SK-N-SH (cell line): ENCODE data around the gene TRPV2. TPM values are rescaled to one million over a fixed set of nuclear protein-coding genes. Genes with fewer than 3 reads are reported as not detected.

ENCODE experiments used
- CTCF ChIA-PET: fragments of 300-600, 350-600 bp; formaldehyde crosslinking; extraction: SDS; loops from one replicate; lab custom pipeline; 2021; lab: Yijun Ruan, JAX
- POLR2A ChIA-PET: fragments of 350-600 bp; sonication (Branson Sonifier 250); formaldehyde crosslinking; extraction: SDS; loops from one replicate; lab custom pipeline; 2020; ENCODE audit warnings: antibody characterized with exemption, inconsistent platforms; lab: Yijun Ruan, JAX
- DNase-seq: peaks from one replicate; pipeline ENCODE4 v3.0.0; 2012
- H2AFZ ChIP-seq: fragments of 200-600 bp; sonication (generic); 2 replicates; pipeline ENCODE4 v1.8.1; 2016; ENCODE audit warnings: antibody characterized with exemption, mild to moderate bottlenecking, low read depth
- H3F3A ChIP-seq: fragments of 200-600 bp; sonication (generic); replicated peaks from 2 replicates; pipeline ENCODE3; 2016; ENCODE audit warnings: antibody characterized with exemption, mild to moderate bottlenecking; ENCODE audit not compliant: insufficient read depth
- H3K27ac ChIP-seq, 2 experiments: fragments of 200-500 bp in 1 of 2; fragments of 200-600 bp in 1 of 2; sonication (Bioruptor generic) in 1 of 2; sonication (generic), shearing (Covaris generic) in 1 of 2; 2 replicates each; pipeline versions ENCODE4 v1.5.1 to v1.6.1; 2014 to 2016; ENCODE audit warnings: low read depth in 2 of 2, inconsistent platforms in 1 of 2, low read length in 1 of 2, mild to moderate bottlenecking in 1 of 2, mixed read lengths in 1 of 2
- H3K27me3 ChIP-seq: fragments of 200-600 bp; sonication (generic), shearing (Covaris generic); 2 replicates; pipeline ENCODE4 v1.6.1; 2016; ENCODE audit warnings: mixed run types; ENCODE audit not compliant: insufficient read depth
- H3K36me3 ChIP-seq, 2 experiments: fragments of 200-500 bp in 1 of 2; fragments of 200-600 bp in 1 of 2; sonication (Bioruptor generic) in 1 of 2; sonication (generic) in 1 of 2; replicated peaks in 1 of 2; 2 replicates each; pipeline versions ENCODE3 to v1.5.1; 2014 to 2016; ENCODE audit warnings: low read length in 1 of 2, mild to moderate bottlenecking in 1 of 2; ENCODE audit not compliant: insufficient read depth in 2 of 2, control insufficient read depth in 1 of 2
- H3K4me1 ChIP-seq, 2 experiments: fragments of 200-500 bp in 1 of 2; fragments of 200-600 bp in 1 of 2; sonication (Bioruptor generic) in 1 of 2; sonication (generic), shearing (Covaris generic) in 1 of 2; 2 replicates each; pipeline versions ENCODE4 v1.5.1 to v1.6.1; 2014 to 2016; ENCODE audit warnings: low read depth in 1 of 2, low read length in 1 of 2, mixed run types in 1 of 2; ENCODE audit not compliant: insufficient read depth in 2 of 2, control insufficient read depth in 1 of 2
- H3K4me2 ChIP-seq: fragments of 200-600 bp; sonication (generic), shearing (Covaris generic); 2 replicates; pipeline ENCODE4 v1.6.1; 2017; ENCODE audit warnings: mixed run types
- H3K4me3 ChIP-seq, 2 experiments: fragments of 200-500 bp in 1 of 2; fragments of 200-600 bp in 1 of 2; sonication (Bioruptor generic) in 1 of 2; sonication (generic), shearing (Covaris generic) in 1 of 2; 2 replicates each; pipeline versions ENCODE4 v1.5.1 to v1.8.1; 2014 to 2016; ENCODE audit warnings: low read depth in 2 of 2, inconsistent platforms in 1 of 2, low read length in 1 of 2, mild to moderate bottlenecking in 1 of 2, mixed read lengths in 1 of 2, moderate library complexity in 1 of 2
- H3K79me2 ChIP-seq: fragments of 200-600 bp; sonication (generic); 2 replicates; pipeline ENCODE4 v1.8.1; 2017; ENCODE audit warnings: mild to moderate bottlenecking; ENCODE audit not compliant: insufficient read depth
- H3K9ac ChIP-seq: fragments of 200-600 bp; sonication (generic); 2 replicates; pipeline ENCODE4 v1.6.1; 2017; ENCODE audit warnings: mixed run types
- H3K9me2 ChIP-seq: fragments of 200-600 bp; sonication (generic); 2 replicates; pipeline ENCODE4 v1.6.1; 2017; ENCODE audit warnings: mixed run types
- H3K9me3 ChIP-seq: fragments of 200-600 bp; sonication (generic); 2 replicates; pipeline ENCODE4 v1.6.1; 2017; ENCODE audit warnings: mixed run types, mild to moderate bottlenecking, moderate library complexity
- H4K20me1 ChIP-seq: fragments of 200-600 bp; sonication (generic); 2 replicates; pipeline ENCODE4 v1.6.1; 2017; ENCODE audit warnings: mild to moderate bottlenecking, mixed run types; ENCODE audit not compliant: insufficient read depth
- CHD2 ChIP-seq: fragments of 150-350 bp; IDR thresholded peaks from 2 replicates; pipeline ENCODE4 v1.6.1; 2018; ENCODE audit warnings: low read length; ENCODE audit not compliant: partially characterized antibody
- CTCF ChIP-seq: fragments of 200-600 bp; sonication (generic); IDR thresholded peaks from 2 replicates; pipeline ENCODE4 v1.6.1; 2017; ENCODE audit warnings: antibody characterized with exemption, mild to moderate bottlenecking, moderate library complexity
- ELF1 ChIP-seq: IDR thresholded peaks from 2 replicates; pipeline ENCODE4 v1.4.0; 2012
- EZH2phosphoT487 ChIP-seq: fragments of 200-600 bp; sonication (generic); IDR thresholded peaks from 2 replicates; pipeline ENCODE4 v1.6.1; 2017; ENCODE audit warnings: low read depth, mixed run types, mild to moderate bottlenecking, antibody characterized with exemption, moderate library complexity, borderline replicate concordance
- FOXJ3 ChIP-seq: sonication (generic); formaldehyde crosslinking; IDR thresholded peaks from 2 replicates; pipeline ENCODE4 v1.5.1; 2020; ENCODE audit warnings: mild to moderate bottlenecking, missing genetic modification reagents
- FOXM1 ChIP-seq: IDR thresholded peaks from 2 replicates; pipeline ENCODE4 v1.4.0; 2012; ENCODE audit warnings: low read depth, mild to moderate bottlenecking
- GATA2 ChIP-seq: sonication (generic); formaldehyde crosslinking; IDR thresholded peaks from 2 replicates; pipeline ENCODE4 v1.5.0; 2020; ENCODE audit warnings: mild to moderate bottlenecking, missing genetic modification reagents
- IRF3 ChIP-seq: fragments of 150-350 bp; IDR thresholded peaks from 2 replicates; pipeline ENCODE4 v1.6.1; 2016; ENCODE audit warnings: mild to moderate bottlenecking, low read depth, low read length
- JUND ChIP-seq: IDR thresholded peaks from 2 replicates; pipeline ENCODE4 v1.4.0; 2012
- MAX ChIP-seq: IDR thresholded peaks from 2 replicates; pipeline ENCODE4 v1.4.0; 2012; ENCODE audit warnings: low read depth
- MEF2A ChIP-seq: IDR thresholded peaks from 2 replicates; pipeline ENCODE4 v1.4.0; 2012; ENCODE audit warnings: low read depth, borderline replicate concordance
- NFIC ChIP-seq: IDR thresholded peaks from 2 replicates; pipeline ENCODE4 v1.4.0; 2012; ENCODE audit warnings: borderline replicate concordance
- NRF1 ChIP-seq: IDR thresholded peaks from 2 replicates; pipeline ENCODE4 v1.6.1; 2012; ENCODE audit warnings: low read depth, mild to moderate bottlenecking, low read length
- PBX3 ChIP-seq: IDR thresholded peaks from 2 replicates; pipeline ENCODE4; 2012
- POLR2AphosphoS5 ChIP-seq: IDR thresholded peaks from 2 replicates; pipeline ENCODE4 v1.6.1; 2012; ENCODE audit warnings: low read depth, low read length
- RCOR1 ChIP-seq: fragments of 150-350 bp; IDR thresholded peaks from 2 replicates; pipeline ENCODE4 v1.6.1; 2017; ENCODE audit warnings: antibody characterized with exemption, low read length
- RFX5 ChIP-seq: IDR thresholded peaks from 2 replicates; pipeline ENCODE4 v1.6.1; 2012; ENCODE audit warnings: mild to moderate bottlenecking, improper control_type of control experiment, low read length
- RXRA ChIP-seq: IDR thresholded peaks from 2 replicates; pipeline ENCODE4 v1.4.0; 2012; ENCODE audit warnings: low read depth, mild to moderate bottlenecking, borderline replicate concordance
- SIN3A ChIP-seq: IDR thresholded peaks from 2 replicates; pipeline ENCODE4 v1.6.1; 2012; ENCODE audit warnings: low read depth, mild to moderate bottlenecking, low read length, moderate library complexity, borderline replicate concordance
- TCF12 ChIP-seq: IDR thresholded peaks from 2 replicates; pipeline ENCODE4 v1.4.0; 2012
- TEAD4 ChIP-seq: IDR thresholded peaks from 2 replicates; pipeline ENCODE4 v1.4.0; 2012; ENCODE audit warnings: mild to moderate bottlenecking, borderline replicate concordance; ENCODE audit not compliant: insufficient read depth
- USF1 ChIP-seq: IDR thresholded peaks from 2 replicates; pipeline ENCODE4 v1.4.0; 2012; ENCODE audit warnings: low read depth, borderline replicate concordance
- YY1 ChIP-seq: IDR thresholded peaks from 2 replicates; pipeline ENCODE4 v1.4.0; 2012; ENCODE audit warnings: low read depth, mild to moderate bottlenecking
- ZBTB33 ChIP-seq: IDR thresholded peaks from 2 replicates; pipeline ENCODE4 v1.4.0; 2012; ENCODE audit warnings: low read depth, borderline replicate concordance
- WGBS: methylation state at CpG from one replicate; pipeline ENCODE4 v1.1.6; 2017; ENCODE audit warnings: low lambda C conversion rate; 5-methylcytosine and 5-hydroxymethylcytosine counted together
- polyA plus RNA-seq, 3 experiments: library from polyadenylated mRNA; depleted of rRNA; stranded (reverse); fragments of >200 nt; gene quantifications; 2 replicates each; pipeline ENCODE4 v1.2.3, GENCODE V29; 2012

The TRPV2 gene
- polyA plus RNA-seq, 1 of the 3 experiments (the other 2 are of a cell fraction), result 11.0 TPM

GRCh38 chr17:16419074-16419928 is 3.9 kb downstream of the TRPV2 start:
- Histone ChIP-seq H3K79me2 (no peaks in the 10 kb centered on the region), H3F3A (peaks cover 34% of the 10 kb centered on the region), H3K9me2 (no peaks in the 10 kb centered on the region), H2AFZ (peak overlapping the region; percentile 48; the same call in 1 of the 2 replicates), H3K27me3 (no peaks in the 10 kb centered on the region), H4K20me1 (no peaks in the 10 kb centered on the region), H3K27ac (peak overlapping the region; percentile 78 to 98), H3K9ac (peak overlapping the region; percentile 65; the same call in 1 of the 2 replicates), H3K4me2 (peak overlapping the region; percentile 83), H3K4me1 (peaks cover 26 to 35% of the 10 kb centered on the region in 2 experiments), H3K9me3 (no peaks in the 10 kb centered on the region), H3K4me3 (0 out of 4 replicates have a peak overlapping the region, but pooled peaks of 1 of the 2 experiments have one; percentile 11), H3K36me3 (no peaks in the 10 kb centered on the region)
- CTCF ChIA-PET, result interaction anchor here (0.6 to 2.1 kb wide), 11 partner anchors 8 to 153 kb away, joined by 3 to 8 read pairs (median 3); no protein-coding TSS in a partner anchor
- DNase-seq, result peak; percentile 78
- 28% methylated on average over 7 of the region's 8 CpGs for WGBS
- POLR2A ChIA-PET, result interaction anchor here (0.5 to 1.5 kb wide), 4 partner anchors 20 to 1135 kb away, joined by 3 to 9 read pairs (median 4); no protein-coding TSS in a partner anchor
- TF ChIP-seq PBX3 (peak; percentile 79), EZH2phosphoT487 (no peak), RFX5 (no peak), RCOR1 (no peak), NFIC (peak; percentile 62; the same call in 1 of the 2 replicates), POLR2AphosphoS5 (no peak), USF1 (0 out of 2 replicates have a peak, but pooled peaks have one; percentile 41), ELF1 (peak; percentile 70), CHD2 (no peak), GATA2 (CRISPR knock-in tag) (peak; percentile 50), YY1 (no peak), FOXM1 (0 out of 2 replicates have a peak, but pooled peaks have one; percentile 27), SIN3A (no peak; the same call in 1 of the 2 replicates), MAX (peak; percentile 85), CTCF (no peak), JUND (peak; percentile 94), IRF3 (no peak), RXRA (peak; percentile 71; the same call in 1 of the 2 replicates), MEF2A (no peak), TEAD4 (peak; percentile 63; the same call in 1 of the 2 replicates), ZBTB33 (peak; percentile 57; the same call in 1 of the 2 replicates), NRF1 (no peak), FOXJ3 (CRISPR knock-in tag) (no peak), TCF12 (peak; percentile 93)
